ENCODE results near the gene RHOBTB1.
"Not testable (repeated sequence)": the region's sequence is repeated elsewhere in the genome, so short reads cannot be mapped to it uniquely, and the experiment has no call there.

The RHOBTB1 gene

DNA sequence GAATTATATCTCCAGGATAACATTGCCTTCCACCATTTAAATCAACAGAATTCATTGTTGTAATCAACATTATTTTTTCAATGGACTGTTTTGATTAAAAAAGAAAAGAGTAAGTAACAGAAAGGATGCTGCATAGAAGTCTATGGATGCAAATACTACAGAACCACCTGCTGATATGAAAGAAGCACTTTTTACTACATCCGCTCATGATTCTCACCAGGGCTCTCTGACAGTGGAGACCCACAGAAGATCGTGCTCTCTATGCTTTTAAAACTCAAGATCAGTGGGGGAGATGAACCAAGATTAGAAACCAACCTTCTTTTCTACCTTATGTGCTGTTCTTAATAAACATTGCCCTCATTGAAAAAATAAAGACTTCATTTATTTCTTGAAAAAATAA is 24.4 kb downstream of the RHOBTB1 start:
- Histone ChIP-seq H3K27me3 (ENCODE audit: insufficient read depth, low read length) (no peaks in the 10 kb centered on the region), H3K4me1 (ENCODE audit: insufficient read depth, low read length) (peaks cover 4% of the 10 kb centered on the region), H3K36me3 (ENCODE audit: insufficient read depth, low read length) (no peaks in the 10 kb centered on the region), H2AFZ (ENCODE audit: low read depth, low read length) (no peak overlapping the region), H3K4me3 (ENCODE audit: low read length) (no peak overlapping the region), H3K9me3 (ENCODE audit: low read length) (peaks cover 4% of the 10 kb centered on the region)

DNA sequence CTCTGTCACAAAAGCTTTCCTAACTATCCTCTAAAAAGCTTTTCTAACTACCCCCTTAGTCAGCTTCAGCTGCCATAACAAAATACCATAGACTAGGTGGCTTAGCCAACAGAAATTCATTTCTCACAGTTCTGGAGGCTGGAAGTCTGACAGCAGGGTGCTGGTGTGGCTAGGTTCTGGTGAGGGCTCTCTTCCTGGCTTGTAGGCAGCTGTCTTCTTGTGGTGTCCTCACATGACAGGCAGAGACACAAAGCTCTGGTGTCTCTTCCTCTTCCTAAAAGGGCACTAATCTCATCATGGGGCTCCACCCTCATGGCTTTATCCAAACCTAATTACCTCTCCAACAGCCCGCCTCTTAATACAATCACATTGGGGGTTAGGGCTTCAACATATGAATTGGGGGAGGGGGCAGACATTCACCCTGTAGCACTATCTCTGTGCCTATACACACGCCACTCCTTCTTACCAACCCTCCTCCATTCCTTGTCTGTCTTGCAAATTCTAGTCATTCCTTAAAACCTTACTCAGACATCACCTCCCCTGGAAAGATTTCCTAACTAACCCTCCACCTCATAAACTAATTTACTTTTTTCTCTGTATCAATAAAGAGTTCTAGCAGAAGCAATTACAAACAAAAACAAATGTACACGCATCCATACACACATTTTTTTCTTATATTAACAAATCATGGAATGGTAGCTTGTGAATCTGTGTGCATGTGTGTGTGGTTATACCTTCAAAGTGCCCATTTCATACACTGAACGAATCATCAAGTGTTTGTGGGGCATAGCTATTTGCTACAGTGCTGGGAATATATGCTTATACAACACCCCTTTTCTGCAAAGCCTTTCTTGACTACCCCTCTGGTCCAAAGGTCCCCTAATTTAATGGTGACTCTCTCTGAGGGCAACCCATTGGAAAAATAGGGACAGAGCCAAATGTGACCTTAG is 26.4 kb downstream of the RHOBTB1 start:
- Histone ChIP-seq H3K27me3 (ENCODE audit: insufficient read depth, low read length) (no peaks in the 10 kb centered on the region), H3K4me1 (ENCODE audit: insufficient read depth, low read length) (peaks cover 4% of the 10 kb centered on the region), H3K4me3 (ENCODE audit: low read length) (no peak overlapping the region), H3K36me3 (ENCODE audit: insufficient read depth, low read length) (no peaks in the 10 kb centered on the region), H3K9me3 (ENCODE audit: low read length) (peaks cover 4% of the 10 kb centered on the region), H2AFZ (ENCODE audit: low read depth, low read length) (no peak overlapping the region)

- H3K9me3 ChIP-seq (ENCODE audit: low read length), result peaks cover 7% of the 10 kb centered on the region
- H3K27me3 ChIP-seq (ENCODE audit: insufficient read depth, low read length), result no peaks in the 10 kb centered on the region
- H2AFZ ChIP-seq (ENCODE audit: low read depth, low read length), result no peak overlapping the region
- H3K4me3 ChIP-seq (ENCODE audit: low read length), result no peak overlapping the region
- peaks cover 4% of the 10 kb centered on the region for H3K4me1 ChIP-seq (ENCODE audit: insufficient read depth, low read length)
- peaks cover 4% of the 10 kb centered on the region for H3K36me3 ChIP-seq (ENCODE audit: insufficient read depth, low read length)
These were observed 28.0 kb downstream of the RHOBTB1 start for GRCh38 chr10:60916025-60916424.

GRCh38 chr10:60914690-60915141 is 29.3 kb downstream of the RHOBTB1 start:
- Histone ChIP-seq H3K4me1 (ENCODE audit: insufficient read depth, low read length) (peaks cover 4% of the 10 kb centered on the region), H3K36me3 (ENCODE audit: insufficient read depth, low read length) (peaks cover 16% of the 10 kb centered on the region), H3K4me3 (ENCODE audit: low read length) (no peak overlapping the region), H3K9me3 (ENCODE audit: low read length) (peaks cover 11% of the 10 kb centered on the region), H3K27me3 (ENCODE audit: insufficient read depth, low read length) (no peaks in the 10 kb centered on the region), H2AFZ (ENCODE audit: low read depth, low read length) (no peak overlapping the region)

GRCh38 chr10:60913657-60914056 is 30.3 kb downstream of the RHOBTB1 start:
- H3K4me3 ChIP-seq (ENCODE audit: low read length), result no peak overlapping the region
- H3K27me3 ChIP-seq (ENCODE audit: insufficient read depth, low read length), result no peaks in the 10 kb centered on the region
- H2AFZ ChIP-seq (ENCODE audit: low read depth, low read length), result no peak overlapping the region
- peaks cover 15% of the 10 kb centered on the region for H3K9me3 ChIP-seq (ENCODE audit: low read length)
- H3K36me3 ChIP-seq (ENCODE audit: insufficient read depth, low read length), result peaks cover 21% of the 10 kb centered on the region
- peaks cover 4% of the 10 kb centered on the region for H3K4me1 ChIP-seq (ENCODE audit: insufficient read depth, low read length)

DNA sequence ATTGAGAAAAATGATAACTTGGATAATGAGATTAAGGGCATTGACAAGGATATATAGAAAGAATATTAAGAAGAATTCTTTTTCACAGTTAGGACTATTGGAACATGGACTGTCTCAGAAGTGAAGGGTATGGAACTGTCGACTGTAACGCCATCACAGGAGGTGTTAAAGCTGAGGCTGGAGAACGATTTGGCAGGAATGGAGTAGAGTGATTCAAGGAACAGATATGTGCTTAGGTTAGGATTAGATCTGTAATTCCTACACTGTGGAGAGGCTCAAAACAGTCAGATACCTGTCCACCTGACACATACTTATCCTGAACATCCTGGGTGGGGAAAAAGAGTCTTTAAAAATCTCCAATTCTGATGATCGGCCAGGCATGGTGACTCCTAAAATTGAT is 30.9 kb downstream of the RHOBTB1 start:
- no peaks in the 10 kb centered on the region for H3K27me3 ChIP-seq (ENCODE audit: insufficient read depth, low read length)
- peaks cover 16% of the 10 kb centered on the region for H3K9me3 ChIP-seq (ENCODE audit: low read length)
- H3K4me1 ChIP-seq (ENCODE audit: insufficient read depth, low read length), result peaks cover 4% of the 10 kb centered on the region
- no peak overlapping the region for H2AFZ ChIP-seq (ENCODE audit: low read depth, low read length)
- peaks cover 24% of the 10 kb centered on the region for H3K36me3 ChIP-seq (ENCODE audit: insufficient read depth, low read length)
- H3K4me3 ChIP-seq (ENCODE audit: low read length), result no peak overlapping the region

GRCh38 chr10:60911715-60912114 is 32.3 kb downstream of the RHOBTB1 start:
- Histone ChIP-seq H3K27me3 (ENCODE audit: insufficient read depth, low read length) (no peaks in the 10 kb centered on the region), H3K36me3 (ENCODE audit: insufficient read depth, low read length) (peaks cover 24% of the 10 kb centered on the region), H3K9me3 (ENCODE audit: low read length) (peaks cover 20% of the 10 kb centered on the region), H3K4me1 (ENCODE audit: insufficient read depth, low read length) (peaks cover 5% of the 10 kb centered on the region), H2AFZ (ENCODE audit: low read depth, low read length) (no peak overlapping the region), H3K4me3 (ENCODE audit: low read length) (no peak overlapping the region)

GRCh38 chr10:60911216-60911615 is 32.8 kb downstream of the RHOBTB1 start:
- H3K36me3 ChIP-seq (ENCODE audit: insufficient read depth, low read length), result peaks cover 24% of the 10 kb centered on the region
- H3K27me3 ChIP-seq (ENCODE audit: insufficient read depth, low read length), result no peaks in the 10 kb centered on the region

GRCh38 chr10:60910543-60910942 is 33.4 kb downstream of the RHOBTB1 start:
- Histone ChIP-seq H3K4me1 (ENCODE audit: insufficient read depth, low read length) (peaks cover 17% of the 10 kb centered on the region), H2AFZ (ENCODE audit: low read depth, low read length) (no peak overlapping the region), H3K36me3 (ENCODE audit: insufficient read depth, low read length) (peaks cover 24% of the 10 kb centered on the region), H3K27me3 (ENCODE audit: insufficient read depth, low read length) (no peaks in the 10 kb centered on the region), H3K9me3 (ENCODE audit: low read length) (peaks cover 19% of the 10 kb centered on the region), H3K4me3 (ENCODE audit: low read length) (no peak overlapping the region)

More at GRCh38 chr10:60911216-60911615, 32.8 kb downstream of the RHOBTB1 start:
- H2AFZ ChIP-seq (ENCODE audit: low read depth, low read length), result no peak overlapping the region
- peaks cover 19% of the 10 kb centered on the region for H3K9me3 ChIP-seq (ENCODE audit: low read length)
- H3K4me3 ChIP-seq (ENCODE audit: low read length), result no peak overlapping the region
- H3K4me1 ChIP-seq (ENCODE audit: insufficient read depth, low read length), result peaks cover 10% of the 10 kb centered on the region

DNA sequence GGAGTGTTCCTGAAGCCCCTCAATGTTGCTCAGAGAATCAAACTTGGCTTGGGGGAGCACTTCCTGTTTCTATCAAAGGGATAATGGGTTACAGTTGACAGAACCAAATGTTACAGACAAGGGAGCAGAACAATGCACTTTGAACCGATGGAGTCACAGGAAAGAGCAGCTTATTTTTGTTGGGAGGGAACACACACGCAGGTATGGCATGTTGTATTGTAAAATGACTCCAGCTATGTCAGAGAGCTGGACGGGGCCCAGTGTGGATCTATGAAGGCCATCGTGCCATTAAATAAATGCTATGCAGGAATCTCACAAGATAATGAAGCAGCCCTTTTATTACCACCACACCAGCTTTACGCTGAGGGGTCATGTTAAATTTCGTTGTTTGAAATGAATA is 35.1 kb downstream of the RHOBTB1 start:
- H3K36me3 ChIP-seq (ENCODE audit: insufficient read depth, low read length), result peaks cover 24% of the 10 kb centered on the region
- no peak overlapping the region for H3K4me3 ChIP-seq (ENCODE audit: low read length)
- peaks cover 19% of the 10 kb centered on the region for H3K9me3 ChIP-seq (ENCODE audit: low read length)
- H3K4me1 ChIP-seq (ENCODE audit: insufficient read depth, low read length), result peaks cover 16% of the 10 kb centered on the region
- no peaks in the 10 kb centered on the region for H3K27me3 ChIP-seq (ENCODE audit: insufficient read depth, low read length)
- H2AFZ ChIP-seq (ENCODE audit: low read depth, low read length), result no peak overlapping the region

- Histone ChIP-seq H3K27me3 (ENCODE audit: insufficient read depth, low read length) (no peaks in the 10 kb centered on the region), H2AFZ (ENCODE audit: low read depth, low read length) (no peak overlapping the region), H3K4me1 (ENCODE audit: insufficient read depth, low read length) (peaks cover 16% of the 10 kb centered on the region), H3K4me3 (ENCODE audit: low read length) (no peak overlapping the region), H3K36me3 (ENCODE audit: insufficient read depth, low read length) (peaks cover 24% of the 10 kb centered on the region), H3K9me3 (ENCODE audit: low read length) (peaks cover 19% of the 10 kb centered on the region)
These were observed 36.0 kb downstream of the RHOBTB1 start for GRCh38 chr10:60908031-60908430.

GRCh38 chr10:60907236-60907635 is 36.7 kb downstream of the RHOBTB1 start:
- peaks cover 21% of the 10 kb centered on the region for H3K9me3 ChIP-seq (ENCODE audit: low read length)
- peaks cover 16% of the 10 kb centered on the region for H3K4me1 ChIP-seq (ENCODE audit: insufficient read depth, low read length)
- no peak overlapping the region for H3K4me3 ChIP-seq (ENCODE audit: low read length)
- H2AFZ ChIP-seq (ENCODE audit: low read depth, low read length), result no peak overlapping the region
- H3K27me3 ChIP-seq (ENCODE audit: insufficient read depth, low read length), result no peaks in the 10 kb centered on the region
- peaks cover 24% of the 10 kb centered on the region for H3K36me3 ChIP-seq (ENCODE audit: insufficient read depth, low read length)

- H3K27me3 ChIP-seq (ENCODE audit: insufficient read depth, low read length); H3K4me3 ChIP-seq (ENCODE audit: low read length); H2AFZ ChIP-seq (ENCODE audit: low read depth, low read length): not testable (repeated sequence)
- peaks cover 24% of the 10 kb centered on the region for H3K36me3 ChIP-seq (ENCODE audit: insufficient read depth, low read length)
- peaks cover 16% of the 10 kb centered on the region for H3K4me1 ChIP-seq (ENCODE audit: insufficient read depth, low read length)
- peaks cover 21% of the 10 kb centered on the region for H3K9me3 ChIP-seq (ENCODE audit: low read length)
These were observed 37.2 kb downstream of the RHOBTB1 start for GRCh38 chr10:60906825-60907224.
